HG03139 (cell line): ENCODE results near the gene SLC8A2.

Experiments used
- ATAC-seq: cut with Tn5 transposase; IDR thresholded peaks from one replicate; pipeline ENCODE4 v1.9.1; 2021; ENCODE audit not compliant: unreplicated experiment

SLC8A2 gene

GRCh38 chr19:47505506-47505905 is 33.8 kb upstream of the SLC8A2 start:
- no peak for ATAC-seq

- no peak for ATAC-seq
These were observed 32.1 kb upstream of the SLC8A2 start for GRCh38 chr19:47503826-47504150.

DNA sequence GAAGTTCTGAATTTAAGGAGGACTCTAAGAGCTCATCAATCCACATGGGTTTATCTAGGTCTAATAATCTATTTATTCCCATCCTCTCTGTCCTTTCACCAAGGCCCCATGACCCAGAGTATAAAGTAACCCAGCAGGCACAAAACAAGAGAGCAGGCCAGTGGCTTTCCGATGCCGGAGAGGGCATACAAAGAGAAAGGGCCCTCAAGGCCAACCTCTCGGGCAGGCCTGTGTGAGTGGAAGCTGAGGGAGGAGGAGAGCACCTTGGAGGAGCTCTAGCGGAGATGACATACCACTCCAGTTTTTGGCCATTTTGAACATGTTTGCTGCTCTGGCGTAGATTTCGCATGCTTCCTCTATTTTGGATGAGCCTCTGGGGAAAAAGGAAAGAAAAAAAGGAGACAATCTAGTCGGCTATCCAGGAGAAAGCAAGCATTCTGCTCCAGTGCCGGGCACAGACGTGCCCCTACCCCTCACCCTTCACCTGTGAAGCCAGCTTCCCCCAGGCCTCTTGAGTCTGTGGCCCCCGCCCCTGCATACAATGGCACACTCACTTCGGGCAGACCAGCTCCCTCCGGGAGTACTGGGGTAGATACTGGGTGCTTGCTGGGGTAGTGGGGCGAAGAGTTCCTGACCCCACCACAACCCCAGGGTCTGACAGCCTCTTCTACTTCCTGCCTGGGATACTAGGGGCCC is 31.6 kb upstream of the SLC8A2 start:
- no peak for ATAC-seq

- no peak for ATAC-seq
These were observed 28.5 kb upstream of the SLC8A2 start for GRCh38 chr19:47499863-47500830.

DNA sequence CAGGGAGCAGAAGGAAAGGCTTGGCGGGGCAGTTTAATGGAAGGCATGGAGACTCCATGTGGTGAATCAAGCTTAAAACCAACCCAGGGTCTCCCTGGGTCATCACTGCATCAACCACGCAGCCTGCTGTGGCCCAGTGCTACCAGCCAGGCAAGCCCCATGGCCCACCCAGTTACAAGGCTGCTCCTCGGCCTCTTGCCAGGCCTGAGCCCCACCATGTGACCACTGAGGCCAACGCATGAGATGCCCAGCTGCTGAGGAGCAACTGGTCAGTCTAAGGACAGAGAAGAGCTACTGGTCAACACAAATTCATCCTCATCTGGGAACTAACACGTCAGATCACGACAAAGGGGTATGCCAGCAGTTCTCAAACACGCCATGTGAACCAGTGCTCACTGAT is 27.7 kb upstream of the SLC8A2 start:
- ATAC-seq = no peak

DNA sequence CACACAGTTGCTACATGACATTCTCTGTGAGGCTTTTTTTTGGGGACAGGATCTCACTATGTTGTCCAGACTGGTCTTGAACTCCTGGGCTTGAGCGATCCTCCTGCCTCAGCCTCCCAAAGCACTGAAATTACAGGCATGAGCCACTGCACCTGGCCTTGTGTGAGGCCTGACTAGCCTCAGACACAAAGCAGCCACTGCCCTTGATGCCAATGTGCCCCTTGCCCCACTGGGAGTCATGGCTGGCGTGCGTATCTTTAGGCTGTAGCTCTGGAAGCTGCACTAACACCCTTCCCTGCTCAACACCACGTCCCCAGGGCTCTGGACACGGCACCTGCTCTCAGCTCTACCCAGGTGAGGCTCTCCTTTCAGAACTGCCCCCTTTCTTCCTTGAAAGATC is 26.9 kb upstream of the SLC8A2 start:
- no peak for ATAC-seq

GRCh38 chr19:47497821-47498520 is 26.3 kb upstream of the SLC8A2 start:
- ATAC-seq = no peak

DNA sequence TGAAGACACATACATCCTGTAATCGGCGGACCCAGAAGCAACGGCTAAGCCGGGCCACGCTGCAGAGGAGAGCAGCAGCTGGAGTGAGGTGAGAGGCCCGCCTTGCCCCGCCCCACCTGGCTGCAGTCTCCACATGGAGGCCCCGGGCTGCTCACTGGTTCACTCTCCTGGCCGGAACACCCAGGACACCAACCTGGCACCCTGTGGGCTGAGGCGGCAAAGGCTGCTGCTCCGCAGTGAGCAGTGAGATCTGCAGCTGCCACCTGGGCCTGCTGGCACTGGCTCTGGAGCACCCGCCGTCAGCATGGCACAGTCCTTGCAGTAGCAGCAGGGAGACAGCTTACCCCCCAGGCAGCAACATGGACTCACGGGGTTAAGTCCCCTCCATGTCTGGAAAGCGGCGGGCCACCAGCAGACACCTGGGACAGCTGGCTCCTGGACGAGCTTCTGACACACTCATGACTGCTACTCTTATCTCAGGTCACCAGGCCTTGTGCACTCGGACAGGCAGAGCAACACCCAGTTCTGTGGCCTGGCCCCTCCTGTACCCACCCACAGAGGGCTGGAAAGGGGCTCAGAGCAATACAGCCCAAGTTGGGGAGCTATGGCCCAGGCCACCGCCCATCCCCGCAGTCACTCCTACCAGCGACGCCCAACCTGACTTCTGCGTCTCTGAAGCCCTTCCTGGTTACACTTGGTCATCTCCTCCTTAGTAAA is 25.5 kb upstream of the SLC8A2 start:
- ATAC-seq = no peak

DNA sequence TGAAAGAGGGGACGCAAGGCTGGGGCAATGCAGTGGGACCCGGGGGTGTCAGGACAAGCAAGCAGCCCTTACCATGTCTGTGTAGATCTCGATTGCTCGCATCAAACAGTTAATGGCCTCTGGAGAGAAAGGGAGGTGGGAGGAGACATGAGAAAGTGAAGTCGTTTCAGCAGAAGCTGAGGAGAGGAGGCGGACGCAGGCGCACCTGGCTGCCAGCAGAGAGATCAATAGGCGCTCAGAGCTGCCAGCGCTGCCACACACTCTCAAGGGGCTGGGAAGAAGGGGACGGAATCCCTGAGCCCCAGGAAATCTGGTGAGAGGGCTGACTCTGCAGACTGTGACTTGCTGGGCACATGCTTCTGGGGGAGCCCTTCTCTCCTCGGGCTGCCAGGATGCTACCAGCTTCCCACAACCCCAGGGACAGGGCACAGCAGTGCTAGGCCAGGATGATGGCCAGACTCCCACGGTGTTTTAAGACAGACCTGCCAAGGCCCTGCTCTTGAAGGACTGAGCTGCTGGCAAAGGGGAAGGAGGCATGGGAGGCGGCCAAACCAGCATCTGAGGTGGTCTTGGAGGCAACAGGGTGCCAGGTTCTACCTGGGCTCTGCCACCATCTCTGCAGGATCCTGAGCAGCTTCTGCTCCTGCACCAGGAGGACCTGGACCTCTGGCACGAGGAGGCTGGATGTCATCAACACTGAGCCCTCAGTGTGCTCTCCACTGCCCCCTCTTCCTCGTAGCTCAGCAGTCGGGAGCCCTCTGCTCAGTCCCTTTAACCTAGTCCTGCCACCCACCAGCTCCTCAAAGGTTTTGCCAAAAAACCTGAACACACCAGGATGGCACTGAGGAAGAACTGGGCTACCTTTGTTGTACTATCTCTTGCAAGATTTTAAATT is 24.0 kb upstream of the SLC8A2 start:
- no peak for ATAC-seq

GRCh38 chr19:47494729-47495128 is 23.0 kb upstream of the SLC8A2 start:
- no peak for ATAC-seq

- ATAC-seq = no peak
These were observed 22.5 kb upstream of the SLC8A2 start for GRCh38 chr19:47494211-47494547.

- no peak for ATAC-seq
These were observed 21.9 kb upstream of the SLC8A2 start for GRCh38 chr19:47493378-47494210.

GRCh38 chr19:47492571-47493377 is 21.1 kb upstream of the SLC8A2 start:
- ATAC-seq = no peak

GRCh38 chr19:47492137-47492533 is 20.4 kb upstream of the SLC8A2 start:
- no peak for ATAC-seq

DNA sequence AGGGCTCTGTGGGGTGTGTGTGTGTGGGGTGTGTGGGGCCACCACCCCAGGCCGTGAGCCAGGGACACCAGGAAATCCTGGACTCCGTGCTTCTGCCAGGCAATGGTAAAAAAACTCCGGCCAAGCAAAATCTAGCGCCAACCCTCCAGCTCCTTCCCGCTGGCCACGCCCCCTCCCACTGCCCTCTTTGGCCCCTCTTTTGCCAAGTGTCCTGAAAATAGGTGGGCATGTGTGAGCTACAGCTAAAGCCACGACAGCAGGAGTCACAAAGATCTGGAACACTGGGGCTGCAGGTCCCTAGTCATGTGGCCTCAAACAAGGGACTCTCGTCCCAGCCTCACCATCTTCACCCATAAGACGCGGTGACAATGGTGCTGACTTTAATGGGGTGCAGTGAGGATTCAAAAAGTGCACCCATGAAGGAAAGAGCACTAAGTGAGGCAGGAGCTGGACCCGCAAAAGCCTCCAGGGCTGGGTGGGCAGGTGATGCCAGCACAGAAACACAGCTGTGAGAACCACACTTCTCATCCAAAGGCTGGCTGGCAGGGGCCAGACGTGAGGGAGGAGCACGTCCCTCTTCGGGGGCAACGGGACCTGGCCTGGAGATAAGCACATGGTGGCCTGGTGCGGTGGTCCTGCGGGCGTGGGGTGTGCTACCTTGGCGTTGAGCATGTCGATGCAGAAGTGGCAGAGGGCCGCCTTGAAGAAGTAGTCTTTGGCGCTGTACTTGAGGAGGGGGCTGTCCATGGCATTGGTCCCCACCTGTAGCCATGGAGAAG is 19.9 kb upstream of the SLC8A2 start:
- no peak for ATAC-seq

DNA sequence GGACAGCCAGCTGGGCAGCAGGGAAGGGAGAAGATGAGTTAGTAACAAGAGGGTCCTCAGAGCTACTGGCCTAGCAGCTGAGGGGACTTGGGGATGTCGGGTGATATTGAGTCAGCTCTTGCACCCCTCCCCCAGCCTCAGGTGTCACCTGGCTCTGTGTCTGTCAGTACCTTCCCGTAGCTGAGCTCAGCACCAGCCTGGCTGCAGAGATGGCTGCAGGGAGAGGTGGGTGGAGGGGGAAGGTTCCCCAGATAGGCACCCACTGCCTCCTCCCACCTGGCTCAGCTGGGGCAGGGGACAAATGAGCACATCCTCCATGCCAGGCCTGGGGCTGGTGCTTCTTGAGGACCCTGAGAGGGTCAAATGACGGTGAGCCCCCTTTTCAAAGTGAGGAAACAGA is 19.2 kb upstream of the SLC8A2 start:
- no peak for ATAC-seq

- no peak for ATAC-seq
These were observed 18.3 kb upstream of the SLC8A2 start for GRCh38 chr19:47490031-47490430.
